B cell (primary cell): ENCODE measurements around the gene DLG2. TPM values are rescaled to one million over a fixed set of nuclear protein-coding genes. Genes with fewer than 3 reads are reported as not detected.

Source experiments
- ATAC-seq: fragments of 200-7000 bp; cut with Tn5 transposase; one replicate; pipeline ENCODE4 v1.10.0; 2021; ENCODE audit warnings: low read depth, mild to moderate bottlenecking, moderate number of reproducible peaks, moderate library complexity
- CTCF ChIA-PET: fragments of 350-600 bp; sonication (Branson Sonifier 250); formaldehyde crosslinking; loops from one replicate; lab custom pipeline; 2021; ENCODE audit warnings: antibody characterized with exemption, inconsistent platforms; lab: Charles Lee
- POLR2A ChIA-PET: fragments of 350-600 bp; sonication (Branson Sonifier 250); formaldehyde crosslinking; loops from one replicate; lab custom pipeline; 2021; ENCODE audit warnings: antibody characterized with exemption; lab: Charles Lee
- DNase-seq: peaks from one replicate; pipeline ENCODE4 v3.0.0; 2013
- H2AFZ ChIP-seq: 2 replicates; pipeline ENCODE4 v1.6.1; 2012; ENCODE audit warnings: mild to moderate bottlenecking, low read depth, low read length; ENCODE audit not compliant: insufficient read depth, poor library complexity, severe bottlenecking
- H3K27ac ChIP-seq, 2 donors: 1 replicate in 1 of 2; 2 replicates in 1 of 2; pipeline ENCODE4 v1.5.1; 2012 to 2013; ENCODE audit warnings: low read length in 2 of 2, mild to moderate bottlenecking in 2 of 2, moderate library complexity in 1 of 2
- H3K27me3 ChIP-seq, 4 experiments: fragments of 200-600 bp in 1 of 4; sonication (generic) in 1 of 4; replicated peaks in 1 of 4; 1 replicate in 2 of 4; 2 replicates in 2 of 4; pipeline versions ENCODE4 v1.6.1 to v1.7.0; 2013 to 2016; ENCODE audit warnings: low read length in 3 of 4, mild to moderate bottlenecking in 2 of 4, mixed read lengths in 1 of 4, moderate library complexity in 1 of 4; ENCODE audit not compliant: insufficient read depth in 4 of 4, control insufficient read depth in 3 of 4; ENCODE audit errors: control extremely low read depth in 1 of 4
- H3K36me3 ChIP-seq, 2 experiments: replicated peaks in 1 of 2; 1 replicate in 1 of 2; 2 replicates in 1 of 2; pipeline versions ENCODE4 v1.6.1 to v1.7.1; 2013; ENCODE audit warnings: low read length in 1 of 2; ENCODE audit not compliant: insufficient read depth in 2 of 2, control insufficient read depth in 1 of 2; ENCODE audit errors: control extremely low read depth in 1 of 2, extremely low read depth in 1 of 2
- H3K4me1 ChIP-seq, 2 donors: fragments of 200-600 bp in 1 of 2; sonication (generic) in 1 of 2; 1 replicate in 1 of 2; 2 replicates in 1 of 2; pipeline versions ENCODE4 v1.5.1 to v1.6.1; 2013 to 2017; ENCODE audit warnings: low read length in 2 of 2; ENCODE audit not compliant: control insufficient read depth in 2 of 2, insufficient read depth in 2 of 2
- H3K4me2 ChIP-seq: replicated peaks from 2 replicates; pipeline ENCODE3; 2012; ENCODE audit warnings: mild to moderate bottlenecking, low read depth, low read length; ENCODE audit not compliant: poor library complexity, severe bottlenecking
- H3K4me3 ChIP-seq, 5 experiments: fragments of 200-600 bp in 1 of 5; sonication (generic) in 1 of 5; 1 replicate in 3 of 5; 2 replicates in 2 of 5; pipeline versions ENCODE4 v1.5.1 to v1.7.0; 2011 to 2016; ENCODE audit warnings: low read length in 4 of 5, mild to moderate bottlenecking in 4 of 5, low read depth in 2 of 5, control low read depth in 1 of 5, moderate library complexity in 1 of 5; ENCODE audit not compliant: insufficient read depth in 1 of 5; ENCODE audit errors: control extremely low read depth in 1 of 5, extremely low read depth in 1 of 5
- H3K79me2 ChIP-seq: fragments of 200-600 bp; sonication (generic); one replicate; pipeline ENCODE4 v1.6.0; 2016; ENCODE audit warnings: low read length; ENCODE audit not compliant: control insufficient read depth, insufficient read depth
- H3K9ac ChIP-seq: fragments of 200-600 bp; sonication (generic); 2 replicates; pipeline ENCODE4 v1.6.1; 2017; ENCODE audit warnings: mild to moderate bottlenecking, low read length, moderate library complexity
- H3K9me3 ChIP-seq, 3 donors: one replicate each; pipeline versions ENCODE4 v1.6.1 to v1.7.1; 2013; ENCODE audit warnings: low read length in 2 of 3; ENCODE audit not compliant: control insufficient read depth in 2 of 3, insufficient read depth in 1 of 3; ENCODE audit errors: control extremely low read depth in 1 of 3
- H4K20me1 ChIP-seq: 2 replicates; pipeline ENCODE4 v1.6.0; 2012; ENCODE audit warnings: mild to moderate bottlenecking, low read length; ENCODE audit not compliant: insufficient read depth, control insufficient read depth, poor library complexity, severe bottlenecking
- H3K27ac Mint-ChIP-seq: one replicate; pipeline ENCODE4 v1.8.0; 2021; ENCODE audit warnings: mixed read lengths
- H3K27me3 Mint-ChIP-seq: one replicate; pipeline ENCODE4 v1.8.0; 2021; ENCODE audit warnings: mixed read lengths
- H3K4me1 Mint-ChIP-seq: one replicate; pipeline ENCODE4 v1.8.0; 2021; ENCODE audit warnings: mixed read lengths
- H3K4me3 Mint-ChIP-seq: one replicate; pipeline ENCODE4 v1.8.0; 2021; ENCODE audit warnings: mixed read lengths
- H3K9me3 Mint-ChIP-seq: one replicate; pipeline ENCODE4 v1.8.0; 2022; ENCODE audit warnings: mixed read lengths; ENCODE audit not compliant: insufficient read depth
- CTCF ChIP-seq: fragments of 200-600 bp; IDR thresholded peaks from one replicate; pipeline ENCODE4 v1.8.0; 2022; ENCODE audit warnings: antibody characterized with exemption, mild to moderate bottlenecking
- EZH2 ChIP-seq: IDR thresholded peaks from 2 replicates; pipeline ENCODE4 v1.6.1; 2012; ENCODE audit warnings: borderline replicate concordance, low read depth, mild to moderate bottlenecking, moderate library complexity, low read length; ENCODE audit not compliant: insufficient read depth, poor library complexity, severe bottlenecking
- WGBS: methylation state at CpG from one replicate; pipeline ENCODE4 v1.1.5; 2013; ENCODE audit warnings: missing lambda C conversion rate; ENCODE audit not compliant: insufficient coverage; 5-methylcytosine and 5-hydroxymethylcytosine counted together
- intact Hi-C: fragments of 100-400 bp; cut with micrococcal nuclease; formaldehyde crosslinking; loops from one replicate; pipeline ENCODE4 v1.10.0; 2022
- polyA plus RNA-seq: library from polyadenylated mRNA; depleted of rRNA; stranded (reverse); fragments of >200 nt; gene quantifications from 2 replicates; pipeline ENCODE4 v1.2.3, GENCODE V29; 2012
- total RNA-seq, 2 donors: library from RNA; stranded (reverse); fragments of 120-200 nt in 1 of 2; gene quantifications; 1 replicate in 1 of 2; 2 replicates in 1 of 2; pipeline versions ENCODE4 v1.2.3 to v1.2.4, GENCODE V29; 2013 to 2022

The DLG2 gene
- total and polyA plus RNA-seq, 2 donors (not counting 1 experiment from before 2014, with no cell fraction given) = 0.54 to 5.4 TPM

- Histone ChIP-seq H2AFZ (no peak overlapping the region), H3K4me3 (peak overlapping the region in 3 of 5 experiments; percentile 2 to 34 (median 25)), H3K9me3 (no peaks in the 10 kb centered on the region), H3K36me3 (no peaks in the 10 kb centered on the region), H3K79me2 (no peaks in the 10 kb centered on the region), H3K27ac (no peak overlapping the region), H3K27me3 (no peaks in the 10 kb centered on the region), H3K4me1 (peaks cover 0 to 5% of the 10 kb centered on the region in 2 donors), H3K4me2 (peak overlapping the region; percentile 42), H3K9ac (peak overlapping the region; percentile 1), H4K20me1 (no peaks in the 10 kb centered on the region)
- WGBS = 49% methylated on average over 7 of the region's 7 CpGs
- ChIA-PET CTCF (interaction anchor here (1.2 kb wide), 1 partner anchor 13 kb away, joined by 3 read pairs; no protein-coding TSS in a partner anchor), POLR2A (no interaction called here)
- H3K27me3 Mint-ChIP-seq = peaks cover 17% of the 10 kb centered on the region
- peaks cover 11% of the 10 kb centered on the region for H3K4me1 Mint-ChIP-seq
- no peak for TF ChIP-seq CTCF
- no peak for TF ChIP-seq EZH2
- ATAC-seq (no peak), DNase-seq (no peak)
- H3K4me3 Mint-ChIP-seq = peak overlapping the region; percentile 52
- no peak overlapping the region for H3K27ac Mint-ChIP-seq
- no peaks in the 10 kb centered on the region for H3K9me3 Mint-ChIP-seq
- intact Hi-C loops = no loop called here
These were observed 704.8 kb downstream of the DLG2 start for GRCh38 chr11:84922212-84922805.

- ChIA-PET CTCF (no interaction called here), POLR2A (no interaction called here)
- ATAC-seq = no peak
- Histone ChIP-seq H3K9me3 (no peaks in the 10 kb centered on the region), H3K27me3 (no peaks in the 10 kb centered on the region), H3K4me3 (no peak overlapping the region), H3K4me1 (no peaks in the 10 kb centered on the region), H4K20me1 (no peaks in the 10 kb centered on the region), H3K79me2 (no peaks in the 10 kb centered on the region), H3K9ac (no peak overlapping the region), H2AFZ (no peak overlapping the region), H3K4me2 (no peak overlapping the region), H3K36me3 (no peaks in the 10 kb centered on the region), H3K27ac (no peak overlapping the region)
- no peaks in the 10 kb centered on the region for H3K9me3 Mint-ChIP-seq
- no peak overlapping the region for H3K27ac Mint-ChIP-seq
- 100% methylated on average over 1 of the region's 2 CpGs for WGBS
- no peak overlapping the region for H3K4me3 Mint-ChIP-seq
- no peaks in the 10 kb centered on the region for H3K27me3 Mint-ChIP-seq
- no peak for DNase-seq
- H3K4me1 Mint-ChIP-seq = no peaks in the 10 kb centered on the region
- intact Hi-C loops = no loop called here
- TF ChIP-seq CTCF = no peak
- no peak for TF ChIP-seq EZH2
These were observed 712.6 kb downstream of the DLG2 start for GRCh38 chr11:84914511-84914910.
